Mesodermal cell (in vitro differentiated cells): ENCODE measurements around the gene WFIKKN1.

Experiments
- H3K27ac ChIP-seq: 2 replicates; pipeline ENCODE4 v1.7.0; 2013; ENCODE audit warnings: mild to moderate bottlenecking, low read depth, low read length, moderate library complexity; ENCODE audit not compliant: severe bottlenecking
- H3K36me3 ChIP-seq: 2 replicates; pipeline ENCODE4 v1.7.1; 2013; ENCODE audit warnings: mild to moderate bottlenecking, low read length, moderate library complexity; ENCODE audit not compliant: control insufficient read depth, insufficient read depth
- H3K4me1 ChIP-seq: one replicate; pipeline ENCODE4 v1.7.1; 2013; ENCODE audit warnings: mild to moderate bottlenecking, low read length; ENCODE audit not compliant: insufficient read depth, control insufficient read depth, poor library complexity, severe bottlenecking
- H3K4me3 ChIP-seq: 2 replicates; pipeline ENCODE4 v1.7.0; 2013; ENCODE audit warnings: low read length, control low read depth, mild to moderate bottlenecking; ENCODE audit not compliant: insufficient read depth, poor library complexity, severe bottlenecking; ENCODE audit errors: extremely low read depth
- H3K9me3 ChIP-seq: 2 replicates; pipeline ENCODE4 v1.7.1; 2013; ENCODE audit warnings: mild to moderate bottlenecking, low read length, moderate library complexity; ENCODE audit not compliant: control insufficient read depth
- WGBS, 2 experiments: methylation state at CpG; one replicate each; pipeline ENCODE4 v1.1.5; 2013; ENCODE audit warnings: missing lambda C conversion rate in 2 of 2; ENCODE audit not compliant: insufficient coverage in 2 of 2; 5-methylcytosine and 5-hydroxymethylcytosine counted together

The WFIKKN1 gene

DNA sequence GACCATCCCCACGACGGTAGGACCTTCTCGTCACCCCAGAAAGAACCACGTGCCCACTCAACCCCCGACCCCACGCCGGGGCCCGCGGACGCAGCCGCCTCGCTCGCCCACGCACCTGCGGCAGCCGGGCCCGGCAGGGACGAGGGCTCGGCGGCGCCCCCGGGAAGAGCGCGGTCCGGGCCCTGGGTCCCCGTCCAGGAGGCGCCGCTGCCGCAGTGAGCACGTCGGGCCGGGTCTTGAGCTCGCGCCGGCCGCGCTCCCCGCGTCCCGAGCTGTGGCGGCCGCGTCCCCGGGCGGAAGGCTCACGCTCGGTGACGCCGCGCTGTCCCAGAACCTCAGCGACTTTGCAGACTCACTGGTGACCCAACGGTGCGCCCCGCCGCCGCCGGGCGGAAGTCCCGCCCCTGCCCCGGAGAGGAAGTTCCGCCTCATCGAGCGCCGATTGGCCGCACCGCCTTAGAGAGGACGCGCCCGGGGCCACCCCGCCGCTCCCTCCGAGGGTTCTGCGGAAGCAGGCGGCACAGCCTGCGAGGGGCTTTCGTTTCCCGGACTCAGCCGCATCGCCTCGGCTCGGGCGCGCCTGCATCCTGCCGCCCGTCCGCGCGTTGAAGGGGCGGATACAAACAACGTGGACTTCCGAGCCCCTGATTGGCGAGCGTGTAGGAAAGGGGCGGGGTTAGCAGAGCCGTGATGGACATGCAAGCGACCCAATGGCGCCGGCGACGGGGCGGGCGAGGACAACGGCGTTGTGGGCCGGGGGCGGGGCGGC is 41.7 kb upstream of the WFIKKN1 start:
- Histone ChIP-seq H3K36me3 (peaks cover 5% of the 10 kb centered on the region), H3K4me1 (peaks cover 11% of the 10 kb centered on the region), H3K9me3 (no peaks in the 10 kb centered on the region), H3K27ac (peak overlapping the region; percentile 96), H3K4me3 (peak overlapping the region; percentile 59)
- WGBS, 2 experiments, result 1% methylated on average over 104 to 106 of the region's 107 CpGs

DNA sequence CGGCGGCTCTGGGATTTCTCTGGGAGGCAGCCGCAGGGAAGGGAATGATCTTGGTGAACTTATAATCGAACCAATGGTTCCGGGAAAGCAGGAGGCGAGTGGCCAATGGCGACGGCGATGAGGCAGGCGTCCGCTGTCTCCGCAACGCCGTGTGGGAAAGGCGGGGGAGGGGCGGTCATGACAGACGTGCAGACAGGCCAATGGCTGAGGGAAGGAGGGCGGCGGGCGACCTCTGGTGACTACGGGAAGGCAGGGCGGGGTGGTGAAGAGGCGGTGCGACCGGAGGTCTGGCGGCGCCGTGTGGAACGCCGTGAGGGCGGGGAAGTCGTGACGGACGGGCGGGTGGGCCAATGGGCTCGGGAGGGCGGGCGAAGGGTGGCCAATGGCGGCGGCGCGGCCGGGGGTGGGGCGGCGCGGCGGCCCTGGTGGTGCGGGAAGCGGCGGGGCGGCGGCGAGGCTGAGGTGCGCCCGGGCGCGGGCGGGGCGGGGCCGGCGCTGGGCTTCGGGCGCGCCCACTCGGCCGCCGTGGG is 41.1 kb upstream of the WFIKKN1 start, which contains the start of gene RAB40C:
TSS of gene RAB40C (plus strand) at position 409 of the 530 bp plus-strand sequence. CDS start 226 bp downstream, outside the sequence.
- 0 to 1% methylated on average over 32 to 52 of the region's 67 CpGs for WGBS, 2 experiments
- H3K27ac ChIP-seq, result peak within 1 kb of the TSS; percentile 96
- H3K9me3 ChIP-seq, result no peaks in the 10 kb centered on the region

DNA sequence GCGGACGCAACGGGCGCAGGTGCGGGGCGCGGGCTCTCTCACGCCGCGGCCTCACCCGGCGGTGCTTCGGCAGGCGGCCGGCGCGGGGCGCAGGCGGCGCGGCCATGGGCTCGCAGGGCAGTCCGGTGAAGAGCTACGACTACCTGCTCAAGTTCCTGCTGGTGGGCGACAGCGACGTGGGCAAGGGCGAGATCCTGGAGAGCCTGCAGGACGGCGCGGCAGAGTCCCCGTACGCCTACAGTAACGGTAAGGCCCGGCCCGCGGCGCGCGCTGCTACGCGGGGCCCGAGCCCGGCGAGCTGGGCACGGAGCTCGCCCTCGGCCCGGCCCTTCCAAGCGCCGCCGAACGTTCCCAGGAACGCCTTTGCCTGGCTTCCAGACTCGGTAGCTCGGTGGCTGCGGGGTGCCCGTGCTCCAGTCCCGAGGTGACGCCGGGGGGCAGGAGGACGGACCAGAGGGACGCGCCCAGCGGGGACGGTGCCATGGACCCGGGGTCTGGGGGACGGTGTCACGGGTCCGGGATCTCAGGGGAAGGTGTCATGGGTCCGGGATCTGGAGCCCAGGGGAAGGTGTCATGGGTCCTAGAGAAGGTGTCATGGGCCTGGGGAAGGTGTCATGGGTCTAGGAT is 40.5 kb upstream of the WFIKKN1 start:
- Histone ChIP-seq H3K27ac (peak overlapping the region; percentile 23), H3K4me3 (peak overlapping the region; percentile 78), H3K4me1 (peaks cover 11% of the 10 kb centered on the region), H3K36me3 (peaks cover 5% of the 10 kb centered on the region), H3K9me3 (no peaks in the 10 kb centered on the region)
- 1 to 2% methylated on average over 57 to 70 of the region's 71 CpGs for WGBS, 2 experiments

More for the DNA sequence above, 41.1 kb upstream of the WFIKKN1 start, which contains the start of gene RAB40C:
- peak within 1 kb of the TSS; percentile 78 for H3K4me3 ChIP-seq
- H3K4me1 ChIP-seq, result peaks cover 11% of the 10 kb centered on the region
- peaks cover 5% of the 10 kb centered on the region for H3K36me3 ChIP-seq

DNA sequence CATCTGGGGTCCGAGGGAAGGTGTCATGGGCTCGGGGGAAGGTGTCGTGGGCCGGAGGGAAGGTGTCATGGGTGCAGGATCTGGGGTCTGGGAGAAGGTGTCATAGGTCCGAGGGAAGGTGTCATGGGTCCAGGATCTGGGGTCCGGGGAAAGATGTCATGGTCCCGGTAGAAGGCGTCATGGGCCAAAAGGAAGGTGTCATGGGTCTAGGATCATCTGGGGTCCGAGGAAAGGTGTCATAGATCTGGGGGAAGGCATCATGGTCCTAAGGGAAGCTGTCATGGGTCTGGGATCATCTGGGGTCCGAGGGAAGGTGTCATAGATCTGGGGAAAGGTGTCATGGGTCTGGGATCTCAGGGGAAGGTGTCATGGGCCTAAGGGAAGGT is 40.0 kb upstream of the WFIKKN1 start:
- WGBS, 2 experiments, result 61 to 79% methylated on average over 8 to 10 of the region's 10 CpGs
- Histone ChIP-seq H3K27ac (no peak overlapping the region), H3K4me3 (peak overlapping the region; percentile 78)

DNA sequence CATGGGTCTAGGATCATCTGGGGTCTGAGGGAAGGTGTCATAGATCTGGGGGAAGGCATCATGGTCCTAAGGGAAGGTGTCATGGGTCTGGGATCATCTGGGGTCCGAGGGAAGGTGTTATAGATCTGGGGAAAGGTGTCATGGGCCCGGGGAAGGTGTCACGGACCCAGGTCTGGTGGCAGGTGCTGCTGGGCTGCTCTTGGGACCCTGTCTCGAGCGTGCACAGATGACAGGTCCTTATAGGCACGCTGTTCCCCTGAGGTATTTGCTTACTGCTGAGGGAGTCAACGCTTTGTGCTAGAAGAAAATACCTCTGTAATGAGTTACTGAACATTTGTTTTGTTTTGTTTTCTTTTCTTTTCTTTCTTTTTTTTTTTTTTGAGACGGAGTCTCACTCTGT is 39.6 kb upstream of the WFIKKN1 start:
- Histone ChIP-seq H3K36me3 (peaks cover 5% of the 10 kb centered on the region), H3K9me3 (no peaks in the 10 kb centered on the region), H3K4me1 (peaks cover 11% of the 10 kb centered on the region), H3K27ac (no peak overlapping the region), H3K4me3 (peak overlapping the region; percentile 78)
- WGBS, 2 experiments, result 77 to 96% methylated on average over 5 to 6 of the region's 8 CpGs

More for the DNA sequence above, 40.0 kb upstream of the WFIKKN1 start:
- peaks cover 5% of the 10 kb centered on the region for H3K36me3 ChIP-seq
- H3K9me3 ChIP-seq, result no peaks in the 10 kb centered on the region
- H3K4me1 ChIP-seq, result peaks cover 11% of the 10 kb centered on the region

DNA sequence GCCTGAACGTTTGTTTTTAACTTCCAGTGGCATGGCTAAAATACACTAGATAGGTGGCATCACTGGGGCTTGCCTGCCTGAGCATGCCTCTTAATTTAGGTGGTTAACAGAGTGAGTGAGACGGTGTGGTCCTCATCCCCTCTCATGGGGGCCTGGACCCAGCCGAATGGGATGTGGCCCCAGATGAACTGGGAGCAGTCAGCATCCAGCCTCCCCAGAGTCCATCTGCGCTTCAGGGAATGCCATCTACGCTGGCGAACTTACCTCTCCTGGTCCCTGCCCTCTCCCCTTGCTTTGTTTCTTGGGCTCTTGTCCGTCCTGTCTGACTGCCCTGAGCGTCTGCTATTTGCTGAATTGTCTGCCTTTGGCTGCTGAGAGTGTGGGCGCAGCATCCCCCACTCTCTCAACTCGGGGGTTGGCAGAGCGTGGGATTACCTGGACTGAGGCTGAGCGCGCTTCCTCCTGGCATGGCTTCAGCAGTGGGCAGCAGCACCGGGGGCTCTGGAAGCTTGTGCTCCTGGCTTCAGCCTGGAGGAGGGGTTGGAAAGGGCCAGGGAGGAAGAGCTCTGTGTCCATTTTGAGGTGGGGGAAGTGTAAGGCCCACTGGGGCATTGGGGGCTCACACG is 38.8 kb upstream of the WFIKKN1 start:
- H3K4me3 ChIP-seq, result no peak overlapping the region

DNA sequence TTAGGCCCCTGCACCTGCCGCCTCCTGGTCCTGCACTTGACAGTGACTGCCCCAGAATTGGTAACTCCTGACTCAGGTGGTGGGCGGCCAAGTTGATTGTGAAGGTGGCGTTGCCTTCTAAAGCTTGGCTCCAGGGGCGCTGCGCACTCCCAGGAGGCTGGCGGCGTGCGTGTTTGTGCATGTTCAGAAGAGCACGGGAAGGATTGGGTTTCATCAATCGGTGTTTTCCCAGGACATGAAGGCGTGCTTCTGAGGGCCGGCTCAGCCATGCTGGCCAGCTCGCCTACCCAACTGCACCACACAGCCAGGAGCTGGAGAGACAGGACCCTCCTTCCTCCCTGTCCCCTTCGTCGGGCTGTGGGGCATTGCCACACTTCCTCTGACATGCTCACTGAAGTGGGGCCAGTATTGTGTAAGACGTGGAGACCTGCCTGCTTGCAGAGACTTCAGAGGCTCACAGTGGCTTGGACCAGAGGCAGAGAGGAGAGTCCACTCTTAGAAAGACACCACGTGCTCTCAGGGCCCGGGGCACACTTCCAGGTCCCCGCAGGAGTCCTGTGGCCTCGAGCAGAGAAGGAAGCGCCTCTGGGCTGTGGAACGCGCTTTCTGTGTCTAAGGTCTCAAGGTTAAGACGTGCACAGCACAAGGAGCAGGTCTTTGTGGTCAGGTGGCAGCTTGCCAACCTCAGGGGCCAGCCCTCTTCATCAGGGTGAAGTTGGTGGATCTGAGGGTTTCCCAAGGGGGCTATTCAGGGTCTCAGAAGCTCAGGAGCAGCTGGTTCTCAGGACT is 38.1 kb upstream of the WFIKKN1 start:
- no peak overlapping the region for H3K4me3 ChIP-seq
- WGBS, 2 experiments, result 91 to 96% methylated on average over 23 of the region's 24 CpGs
- no peak overlapping the region for H3K27ac ChIP-seq
- H3K9me3 ChIP-seq, result no peaks in the 10 kb centered on the region
- H3K4me1 ChIP-seq, result peaks cover 10% of the 10 kb centered on the region
- peaks cover 12% of the 10 kb centered on the region for H3K36me3 ChIP-seq

More for the DNA sequence above, 38.8 kb upstream of the WFIKKN1 start:
- H3K27ac ChIP-seq, result no peak overlapping the region
- H3K9me3 ChIP-seq, result no peaks in the 10 kb centered on the region
- 97% methylated on average over 12 to 15 of the region's 15 CpGs for WGBS, 2 experiments
- H3K36me3 ChIP-seq, result peaks cover 5% of the 10 kb centered on the region
- peaks cover 11% of the 10 kb centered on the region for H3K4me1 ChIP-seq

DNA sequence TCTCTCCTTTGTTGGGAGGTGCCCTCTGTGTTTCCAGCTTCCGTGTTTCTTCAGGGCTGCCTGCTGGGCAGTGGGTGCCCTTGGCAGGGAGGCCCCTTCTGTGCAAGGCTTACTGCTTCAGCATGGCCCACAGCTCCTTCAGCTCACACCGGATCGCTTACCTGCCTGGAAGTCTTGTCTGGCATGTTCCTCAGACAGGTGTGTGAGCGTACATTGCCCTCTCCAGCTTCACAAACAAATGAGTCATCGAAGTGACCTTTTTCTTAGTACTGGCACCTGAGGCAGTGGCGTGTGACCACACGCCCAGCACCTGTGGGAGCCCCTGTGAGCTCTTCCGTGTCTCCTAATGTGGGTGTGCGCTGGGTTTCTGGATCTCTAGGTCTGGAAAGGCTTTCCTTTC is 37.4 kb upstream of the WFIKKN1 start:
- Histone ChIP-seq H3K4me1 (peaks cover 4% of the 10 kb centered on the region), H3K27ac (no peak overlapping the region), H3K4me3 (no peak overlapping the region), H3K36me3 (peaks cover 13% of the 10 kb centered on the region), H3K9me3 (no peaks in the 10 kb centered on the region)
- 92 to 94% methylated on average over 8 to 9 of the region's 9 CpGs for WGBS, 2 experiments

DNA sequence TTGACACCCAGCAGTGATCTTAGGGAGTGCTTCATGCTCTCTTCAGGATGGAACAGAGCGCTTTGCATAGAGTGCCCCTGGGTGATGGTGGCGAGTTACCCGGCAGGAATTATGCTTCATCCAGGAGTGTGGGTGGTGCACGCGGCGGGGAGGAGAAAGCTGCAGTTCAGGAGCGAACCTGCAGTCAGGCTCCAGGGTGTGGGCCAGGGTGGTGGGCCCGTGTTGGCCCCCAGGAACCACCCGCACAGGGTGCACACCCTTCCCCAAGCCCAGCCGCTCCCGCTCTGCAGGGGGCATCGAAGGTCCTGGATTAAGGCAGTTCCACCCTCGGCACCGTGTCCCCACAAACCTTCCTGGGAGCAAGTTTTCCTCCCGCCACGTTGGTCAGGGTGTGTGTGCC is 37.0 kb upstream of the WFIKKN1 start:
- Histone ChIP-seq H3K9me3 (no peaks in the 10 kb centered on the region), H3K36me3 (peaks cover 17% of the 10 kb centered on the region), H3K4me3 (no peak overlapping the region), H3K27ac (no peak overlapping the region), H3K4me1 (peaks cover 4% of the 10 kb centered on the region)
- 85 to 87% methylated on average over 16 of the region's 16 CpGs for WGBS, 2 experiments

DNA sequence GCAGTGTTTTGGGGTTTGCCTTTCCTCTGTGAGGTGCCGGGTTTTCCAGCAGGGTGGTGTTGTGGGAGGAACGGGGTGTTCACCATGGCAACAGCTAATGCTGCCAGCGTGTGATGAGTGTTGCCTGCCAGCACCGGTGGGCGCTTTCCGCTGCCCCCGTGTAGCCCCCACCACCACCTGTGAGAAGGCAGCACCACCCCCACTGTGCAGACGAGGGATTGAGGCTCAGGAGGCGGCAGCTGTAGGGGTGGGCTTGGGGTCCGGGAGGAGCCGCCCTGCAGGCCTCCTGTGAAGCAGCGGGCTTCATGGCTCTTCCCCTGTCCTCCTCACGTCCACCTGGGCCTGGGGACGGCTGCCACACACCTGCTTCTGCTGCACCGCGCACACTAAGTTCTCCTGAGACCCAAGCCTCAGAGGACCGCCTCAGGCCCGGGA is 35.7 kb upstream of the WFIKKN1 start:
- no peak overlapping the region for H3K27ac ChIP-seq

More for the DNA sequence above, 35.7 kb upstream of the WFIKKN1 start:
- WGBS, 2 experiments, result 80 to 96% methylated on average over 2 to 11 of the region's 18 CpGs
- Histone ChIP-seq H3K4me1 (peaks cover 4% of the 10 kb centered on the region), H3K4me3 (no peak overlapping the region), H3K9me3 (peaks cover 5% of the 10 kb centered on the region), H3K36me3 (peaks cover 26% of the 10 kb centered on the region)
